Measurements from ENCODE around the gene RTCA. TPM values are rescaled to one million over a fixed set of nuclear protein-coding genes. Genes with fewer than 3 reads are reported as not detected.
"Not testable (repeated sequence)": the region's sequence is repeated elsewhere in the genome, so short reads cannot be mapped to it uniquely, and the experiment has no call there.

The RTCA gene
- total RNA-seq, 5 donors from 2014 or later (not counting 1 experiment from before 2014, with no cell fraction given) = 36.0 to 53.6 (median 40.1) TPM

GRCh38 chr1:100229681-100230443 lies 36.2 kb upstream of the RTCA start:
- Histone ChIP-seq H3K4me3 (ENCODE audit: control insufficient read depth in 1 of 2, extremely low read depth in 1 of 2, low read length in 1 of 2) (no peak overlapping the region), H3K36me3 (ENCODE audit: control insufficient read depth in 2 of 2, extremely low read depth in 1 of 2, insufficient read depth in 1 of 2, low read length in 1 of 2) (peaks cover 0 to 43% of the 10 kb centered on the region in 2 donors), H3K4me1 (ENCODE audit: control insufficient read depth in 1 of 2, extremely low read depth in 1 of 2, insufficient read depth in 2 of 2, low read length in 2 of 2) (no peaks in the 10 kb centered on the region), H3K27ac (ENCODE audit: low read length) (no peak overlapping the region), H3K9me3 (no peaks in the 10 kb centered on the region), H3K27me3 (replicated peaks in 1 of 2; ENCODE audit: control insufficient read depth in 2 of 2, extremely low read depth in 1 of 2, insufficient read depth in 2 of 2, low read length in 1 of 2) (no peaks in the 10 kb centered on the region)
- CTCF ChIA-PET = no interaction called here
- Mint-ChIP-seq H3K4me1 (peaks cover 0 to 3% (median 0%) of the 10 kb centered on the region in 3 donors), H3K36me3 (peaks cover 50% of the 10 kb centered on the region), H3K9me3 (no peaks in the 10 kb centered on the region), H3K27me3 (no peaks in the 10 kb centered on the region), H3K27ac (peak overlapping the region in 1 of 2 donors; percentile 41), H3K4me3 (no peak overlapping the region)
- POLR2A ChIA-PET = interaction anchor here (0.6 kb wide), 4 partner anchors 61 to 1331 kb away, joined by 3 to 6 read pairs (median 3); no protein-coding TSS in a partner anchor
- WGBS (ENCODE audit: insufficient coverage) = 100% methylated on average over 1 of the region's 4 CpGs
- DNase-seq = no peak
- ATAC-seq (replicated peaks in 1 of 4) = no peak

- Mint-ChIP-seq H3K4me3 (no peak overlapping the region), H3K27ac (no peak overlapping the region), H3K4me1 (peaks cover 0 to 3% (median 0%) of the 10 kb centered on the region in 3 donors), H3K36me3 (peaks cover 50% of the 10 kb centered on the region), H3K27me3 (no peaks in the 10 kb centered on the region), H3K9me3 (no peaks in the 10 kb centered on the region)
- no peak overlapping the region for H3K27ac ChIP-seq (ENCODE audit: low read length)
- DNase-seq (no peak), ATAC-seq (replicated peaks in 1 of 4) (no peak)
- ChIA-PET POLR2A (no interaction called here), CTCF (no interaction called here)
- no CpG with 5 or more reads among the region's 2 CpGs for WGBS (ENCODE audit: insufficient coverage)
- H3K27me3 ChIP-seq (replicated peaks in 1 of 2; ENCODE audit: control insufficient read depth in 2 of 2, extremely low read depth in 1 of 2, insufficient read depth in 2 of 2, low read length in 1 of 2) = no peaks in the 10 kb centered on the region
- no peaks in the 10 kb centered on the region for H3K9me3 ChIP-seq
- H3K4me3 ChIP-seq (ENCODE audit: control insufficient read depth in 1 of 2, extremely low read depth in 1 of 2, low read length in 1 of 2) = no peak overlapping the region
- peaks cover 0 to 44% of the 10 kb centered on the region in 2 donors for H3K36me3 ChIP-seq (ENCODE audit: control insufficient read depth in 2 of 2, extremely low read depth in 1 of 2, insufficient read depth in 1 of 2, low read length in 1 of 2)
- no peaks in the 10 kb centered on the region for H3K4me1 ChIP-seq (ENCODE audit: control insufficient read depth in 1 of 2, extremely low read depth in 1 of 2, insufficient read depth in 2 of 2, low read length in 2 of 2)
Measured at GRCh38 chr1:100230765-100231164, 35.3 kb upstream of the RTCA start.

GRCh38 chr1:100231721-100232120 lies 34.3 kb upstream of the RTCA start:
- Histone ChIP-seq H3K27me3 (replicated peaks in 1 of 2; ENCODE audit: control insufficient read depth in 2 of 2, extremely low read depth in 1 of 2, insufficient read depth in 2 of 2, low read length in 1 of 2) (no peaks in the 10 kb centered on the region), H3K4me1 (ENCODE audit: control insufficient read depth in 1 of 2, extremely low read depth in 1 of 2, insufficient read depth in 2 of 2, low read length in 2 of 2) (no peaks in the 10 kb centered on the region), H3K27ac (ENCODE audit: low read length) (no peak overlapping the region), H3K36me3 (ENCODE audit: control insufficient read depth in 2 of 2, extremely low read depth in 1 of 2, insufficient read depth in 1 of 2, low read length in 1 of 2) (peaks cover 0 to 44% of the 10 kb centered on the region in 2 donors), H3K4me3 (ENCODE audit: control insufficient read depth in 1 of 2, extremely low read depth in 1 of 2, low read length in 1 of 2) (no peak overlapping the region), H3K9me3 (no peaks in the 10 kb centered on the region)
- Mint-ChIP-seq H3K4me1 (peaks cover 0 to 3% (median 0%) of the 10 kb centered on the region in 3 donors), H3K4me3 (no peak overlapping the region), H3K36me3 (peaks cover 53% of the 10 kb centered on the region), H3K27me3 (no peaks in the 10 kb centered on the region), H3K27ac (no peak overlapping the region), H3K9me3 (no peaks in the 10 kb centered on the region)
- ChIA-PET CTCF (no interaction called here), POLR2A (no interaction called here)
- no CpG with 5 or more reads among the region's 2 CpGs for whole genome bisulfite sequencing (ENCODE audit: insufficient coverage)
- DNase-seq = no peak
- no peak for ATAC-seq (replicated peaks in 1 of 4)

- Mint-ChIP-seq H3K36me3 (peaks cover 55% of the 10 kb centered on the region), H3K27me3 (no peaks in the 10 kb centered on the region), H3K27ac (no peak overlapping the region), H3K4me3 (no peak overlapping the region), H3K9me3 (no peaks in the 10 kb centered on the region), H3K4me1 (peaks cover 0 to 5% (median 0%) of the 10 kb centered on the region in 3 donors)
- Histone ChIP-seq H3K27me3 (replicated peaks in 1 of 2; ENCODE audit: control insufficient read depth in 2 of 2, extremely low read depth in 1 of 2, insufficient read depth in 2 of 2, low read length in 1 of 2) (no peaks in the 10 kb centered on the region), H3K27ac (ENCODE audit: low read length) (no peak overlapping the region), H3K36me3 (ENCODE audit: control insufficient read depth in 2 of 2, extremely low read depth in 1 of 2, insufficient read depth in 1 of 2, low read length in 1 of 2) (peaks cover 0 to 46% of the 10 kb centered on the region in 2 donors), H3K4me1 (ENCODE audit: control insufficient read depth in 1 of 2, extremely low read depth in 1 of 2, insufficient read depth in 2 of 2, low read length in 2 of 2) (no peaks in the 10 kb centered on the region), H3K9me3 (no peaks in the 10 kb centered on the region), H3K4me3 (ENCODE audit: control insufficient read depth in 1 of 2, extremely low read depth in 1 of 2, low read length in 1 of 2) (no peak overlapping the region)
- CTCF ChIA-PET = no interaction called here
- POLR2A ChIA-PET = no interaction called here
- no CpG with 5 or more reads among the region's 1 CpG for WGBS (ENCODE audit: insufficient coverage)
- ATAC-seq (replicated peaks in 1 of 4) (no peak), DNase-seq (no peak)
Measured at GRCh38 chr1:100232156-100232555, 33.9 kb upstream of the RTCA start.

GRCh38 chr1:100233566-100233965 lies 32.5 kb upstream of the RTCA start:
- not testable (repeated sequence) for H3K9me3 Mint-ChIP-seq
- peaks cover 51% of the 10 kb centered on the region for H3K36me3 Mint-ChIP-seq

GRCh38 chr1:100234432-100234831 lies 31.6 kb upstream of the RTCA start:
- Histone ChIP-seq H3K27ac (ENCODE audit: low read length) (no peak overlapping the region), H3K4me1 (ENCODE audit: control insufficient read depth in 1 of 2, extremely low read depth in 1 of 2, insufficient read depth in 2 of 2, low read length in 2 of 2) (no peaks in the 10 kb centered on the region), H3K9me3 (no peaks in the 10 kb centered on the region), H3K36me3 (ENCODE audit: control insufficient read depth in 2 of 2, extremely low read depth in 1 of 2, insufficient read depth in 1 of 2, low read length in 1 of 2) (peaks cover 0 to 58% of the 10 kb centered on the region in 2 donors), H3K27me3 (replicated peaks in 1 of 2; ENCODE audit: control insufficient read depth in 2 of 2, extremely low read depth in 1 of 2, insufficient read depth in 2 of 2, low read length in 1 of 2) (no peaks in the 10 kb centered on the region), H3K4me3 (ENCODE audit: control insufficient read depth in 1 of 2, extremely low read depth in 1 of 2, low read length in 1 of 2) (no peak overlapping the region)
- Mint-ChIP-seq H3K27me3 (no peaks in the 10 kb centered on the region), H3K36me3 (peaks cover 58% of the 10 kb centered on the region), H3K9me3 (no peaks in the 10 kb centered on the region), H3K27ac (no peak overlapping the region), H3K4me1 (peaks cover 4 to 9% (median 7%) of the 10 kb centered on the region in 3 donors), H3K4me3 (no peak overlapping the region)
- DNase-seq (no peak), ATAC-seq (replicated peaks in 1 of 4) (no peak)
- no CpG with 5 or more reads among the region's 1 CpG for WGBS (ENCODE audit: insufficient coverage)
- CTCF ChIA-PET = interaction anchor here in 1 of 2 donors (0.9 kb wide), 1 partner anchor 12 kb away, joined by 4 read pairs; no protein-coding TSS in a partner anchor
- POLR2A ChIA-PET = interaction anchor here in 1 of 2 donors (0.6 kb wide), 2 partner anchors 19 to 43 kb away, joined by 3 read pairs; no protein-coding TSS in a partner anchor

More at GRCh38 chr1:100233566-100233965, 32.5 kb upstream of the RTCA start:
- CTCF ChIA-PET; H3K4me1 ChIP-seq (ENCODE audit: control insufficient read depth in 1 of 2, extremely low read depth in 1 of 2, insufficient read depth in 2 of 2, low read length in 2 of 2); H3K27ac Mint-ChIP-seq; H3K4me3 ChIP-seq (ENCODE audit: control insufficient read depth in 1 of 2, extremely low read depth in 1 of 2, low read length in 1 of 2); POLR2A ChIA-PET; H3K4me1 Mint-ChIP-seq; H3K4me3 Mint-ChIP-seq; H3K9me3 ChIP-seq; H3K27ac ChIP-seq (ENCODE audit: low read length); H3K27me3 ChIP-seq (replicated peaks in 1 of 2; ENCODE audit: control insufficient read depth in 2 of 2, extremely low read depth in 1 of 2, insufficient read depth in 2 of 2, low read length in 1 of 2); ATAC-seq (replicated peaks in 1 of 4); H3K27me3 Mint-ChIP-seq; DNase-seq: not testable (repeated sequence)
- H3K36me3 ChIP-seq (ENCODE audit: control insufficient read depth in 2 of 2, extremely low read depth in 1 of 2, insufficient read depth in 1 of 2, low read length in 1 of 2) = peaks cover 0 to 53% of the 10 kb centered on the region in 2 donors
- 100% methylated on average over 1 of the region's 4 CpGs for WGBS (ENCODE audit: insufficient coverage)
